Osteocyte (in vitro differentiated cells): ENCODE data around the gene SETX. TPM values are rescaled to one million over a fixed set of nuclear protein-coding genes. Genes with fewer than 3 reads are reported as not detected.

Experiments
- DNase-seq: peaks from one replicate; pipeline ENCODE4 v3.0.0; 2021; ENCODE audit warnings: mixed read lengths; ENCODE audit not compliant: unreplicated experiment; ENCODE audit errors: extremely low spot score
- H3K27ac Mint-ChIP-seq: one replicate; pipeline ENCODE4 v1.8.0; 2021; ENCODE audit warnings: mild to moderate bottlenecking, mixed read lengths; ENCODE audit not compliant: unreplicated experiment
- H3K27me3 Mint-ChIP-seq: one replicate; pipeline ENCODE4 v1.8.0; 2021; ENCODE audit warnings: mixed read lengths; ENCODE audit not compliant: unreplicated experiment
- H3K36me3 Mint-ChIP-seq: one replicate; pipeline ENCODE4 v1.8.0; 2021; ENCODE audit warnings: mixed read lengths; ENCODE audit not compliant: unreplicated experiment
- H3K4me1 Mint-ChIP-seq: one replicate; pipeline ENCODE4 v1.8.0; 2021; ENCODE audit warnings: mixed read lengths; ENCODE audit not compliant: unreplicated experiment
- H3K4me3 Mint-ChIP-seq: one replicate; pipeline ENCODE4 v1.8.0; 2021; ENCODE audit warnings: mild to moderate bottlenecking, moderate library complexity, mixed read lengths; ENCODE audit not compliant: unreplicated experiment
- H3K9me3 Mint-ChIP-seq: one replicate; pipeline ENCODE4 v1.8.0; 2021; ENCODE audit warnings: mixed read lengths; ENCODE audit not compliant: unreplicated experiment
- CTCF ChIP-seq: fragments of 200-600 bp; sonication (generic); IDR thresholded peaks from 2 replicates; pipeline ENCODE4 v1.5.0; 2021; ENCODE audit warnings: antibody characterized with exemption, mild to moderate bottlenecking, moderate library complexity
- total RNA-seq: library from RNA; stranded (reverse); gene quantifications from 2 replicates; pipeline ENCODE4 v1.2.1, GENCODE V29; 2021

The SETX gene
- total RNA-seq, 1 donor from 2014 or later: 53.6 TPM

DNA sequence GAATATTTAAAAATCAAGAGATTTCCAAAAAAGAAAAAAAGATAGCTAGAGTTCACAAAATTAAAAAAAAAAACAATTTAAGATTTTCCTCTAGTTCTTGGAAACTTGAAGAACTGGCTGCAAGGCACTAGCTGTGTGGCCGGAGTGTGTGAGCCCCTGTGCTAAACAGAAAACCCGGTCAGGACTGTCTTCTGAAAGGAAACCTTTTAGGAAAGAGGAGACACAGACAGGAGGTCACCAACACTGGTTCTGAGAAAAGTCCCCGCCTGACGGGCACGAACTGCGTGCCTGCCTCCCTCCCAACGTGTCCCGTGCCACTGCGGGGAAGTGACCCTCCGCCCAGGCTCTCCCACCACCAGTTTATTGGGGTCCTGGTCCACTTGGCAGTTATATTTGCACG, 36.7 kb upstream of the SETX start:
- DNase-seq: no peak
- Mint-ChIP-seq H3K4me1 (no peaks in the 10 kb centered on the region), H3K27me3 (no peaks in the 10 kb centered on the region), H3K27ac (no peak overlapping the region), H3K9me3 (no peaks in the 10 kb centered on the region), H3K4me3 (no peak overlapping the region), H3K36me3 (peaks cover 61% of the 10 kb centered on the region)
- no peak for TF ChIP-seq CTCF

- DNase-seq: no peak
- Mint-ChIP-seq H3K27ac (no peak overlapping the region), H3K4me1 (no peaks in the 10 kb centered on the region), H3K9me3 (no peaks in the 10 kb centered on the region), H3K4me3 (no peak overlapping the region), H3K36me3 (peaks cover 59% of the 10 kb centered on the region), H3K27me3 (no peaks in the 10 kb centered on the region)
- no peak for TF ChIP-seq CTCF
Measured at GRCh38 chr9:132390966-132391365, 36.2 kb upstream of the SETX start.

DNA sequence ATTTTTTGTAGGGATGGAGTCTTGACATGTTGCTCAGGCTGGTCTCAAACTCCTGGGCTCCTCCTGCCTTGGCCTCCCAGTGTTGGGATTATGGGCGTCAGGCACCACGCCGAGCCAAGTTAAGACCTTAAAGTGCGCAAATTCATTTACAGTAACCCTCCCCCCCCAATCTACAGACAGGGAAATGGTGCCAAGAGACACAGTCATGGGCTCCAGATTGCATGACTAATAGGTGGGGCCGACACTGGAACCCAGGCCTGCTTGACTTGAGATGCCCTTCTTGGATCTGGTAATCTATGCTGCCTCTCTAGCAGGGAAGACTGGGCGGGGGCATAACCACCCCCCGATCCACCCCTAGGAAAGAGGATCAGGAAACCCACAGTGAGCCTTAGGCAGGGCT, 32.3 kb upstream of the SETX start:
- Mint-ChIP-seq H3K27ac (no peak overlapping the region), H3K27me3 (no peaks in the 10 kb centered on the region), H3K4me1 (no peaks in the 10 kb centered on the region), H3K4me3 (no peak overlapping the region), H3K36me3 (peaks cover 66% of the 10 kb centered on the region), H3K9me3 (no peaks in the 10 kb centered on the region)
- no peak for TF ChIP-seq CTCF
- DNase-seq: no peak

DNA sequence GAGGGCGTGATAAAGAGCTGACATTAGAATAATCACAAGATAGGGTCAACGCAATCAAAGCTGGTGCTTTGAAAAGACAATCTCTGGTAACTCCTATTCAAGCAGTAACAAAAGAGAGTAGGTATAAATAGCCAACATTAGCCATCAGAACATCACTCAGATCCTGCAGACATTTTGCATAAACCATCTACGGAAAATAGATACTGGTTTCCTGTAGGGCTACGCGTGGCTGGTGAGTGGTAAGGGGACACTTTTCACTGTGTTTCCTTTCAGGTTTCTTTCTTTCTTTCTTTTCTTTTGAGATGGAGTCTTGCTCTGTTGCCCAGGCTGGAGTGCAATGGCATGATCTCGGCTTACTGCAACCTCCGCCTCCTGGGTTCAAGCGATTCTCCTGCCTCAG, 29.6 kb upstream of the SETX start:
- Mint-ChIP-seq H3K9me3 (no peaks in the 10 kb centered on the region), H3K4me1 (no peaks in the 10 kb centered on the region), H3K27ac (no peak overlapping the region), H3K4me3 (no peak overlapping the region), H3K36me3 (peaks cover 49% of the 10 kb centered on the region), H3K27me3 (no peaks in the 10 kb centered on the region)
- no peak for TF ChIP-seq CTCF
- no peak for DNase-seq

- Mint-ChIP-seq H3K4me3 (no peak overlapping the region), H3K4me1 (no peaks in the 10 kb centered on the region), H3K27me3 (no peaks in the 10 kb centered on the region), H3K27ac (no peak overlapping the region), H3K36me3 (peaks cover 46% of the 10 kb centered on the region), H3K9me3 (no peaks in the 10 kb centered on the region)
- TF ChIP-seq CTCF: no peak
- DNase-seq: no peak
Measured at GRCh38 chr9:132383462-132383883, 28.7 kb upstream of the SETX start.
